H1 (cell line): ENCODE data around the gene SBNO2. TPM values are rescaled to one million over a fixed set of nuclear protein-coding genes. Genes with fewer than 3 reads are reported as not detected.

Experiments
- CTCF ChIA-PET: fragments of 300-600 bp; sonication (Branson Sonifier 250); formaldehyde crosslinking; loops from one replicate; lab custom pipeline; 2021; ENCODE audit not compliant: partially characterized antibody; lab: Charles Lee
- POLR2A ChIA-PET: fragments of 300-600 bp; sonication (Branson Sonifier 250); formaldehyde crosslinking; loops from one replicate; lab custom pipeline; 2021; ENCODE audit warnings: inconsistent platforms; ENCODE audit not compliant: partially characterized antibody; lab: Charles Lee
- DNase-seq, 2 experiments: peaks; one replicate each; pipeline versions ENCODE4 v3.0.0 to v3.0.0-alpha.2; 2010 to 2022; ENCODE audit warnings: low spot score in 2 of 2, low read depth in 1 of 2, mixed read lengths in 1 of 2
- FAIRE-seq: peaks from 2 replicates; lab custom pipeline; 2011; peaks lifted over from hg19 to GRCh38; lab: Jason Lieb, UNC
- H2AFZ ChIP-seq: 2 replicates; pipeline ENCODE4 v1.8.1; 2012; ENCODE audit warnings: low read length, inconsistent platforms
- H2AK5ac ChIP-seq: 2 replicates; pipeline ENCODE4 v1.6.1; 2013; ENCODE audit warnings: low read depth, low read length
- H2BK120ac ChIP-seq: replicated peaks from 2 replicates; pipeline ENCODE3; 2013; ENCODE audit warnings: low read depth, low read length, inconsistent platforms
- H2BK12ac ChIP-seq: 2 replicates; pipeline ENCODE4 v1.6.1; 2013; ENCODE audit warnings: low read depth, low read length
- H2BK15ac ChIP-seq: 2 replicates; pipeline ENCODE4 v1.6.1; 2013; ENCODE audit warnings: low read length
- H2BK20ac ChIP-seq: 2 replicates; pipeline ENCODE4 v1.6.1; 2013; ENCODE audit warnings: low read length
- H2BK5ac ChIP-seq: 2 replicates; pipeline ENCODE4 v1.6.1; 2013; ENCODE audit warnings: low read depth, low read length
- H3K14ac ChIP-seq: 2 replicates; pipeline ENCODE4 v1.6.1; 2013; ENCODE audit warnings: inconsistent platforms; ENCODE audit not compliant: insufficient read length
- H3K18ac ChIP-seq: 2 replicates; pipeline ENCODE4 v1.6.1; 2013; ENCODE audit warnings: low read length; ENCODE audit errors: extremely low read depth
- H3K23ac ChIP-seq: 2 replicates; pipeline ENCODE4 v1.6.1; 2013; ENCODE audit warnings: inconsistent platforms; ENCODE audit not compliant: insufficient read length
- H3K23me2 ChIP-seq: 2 replicates; pipeline ENCODE4 v1.6.1; 2013; ENCODE audit warnings: low read depth, low read length
- H3K27ac ChIP-seq: 2 replicates; pipeline ENCODE4 v1.6.1; 2011; ENCODE audit warnings: low read depth, low read length, inconsistent platforms
- H3K27me3 ChIP-seq, 4 experiments: replicated peaks in 1 of 4; 1 replicate in 1 of 4; 2 replicates in 3 of 4; pipeline versions ENCODE4 v1.6.1 to v1.8.1; 2011 to 2013; ENCODE audit warnings: low read length in 3 of 4, mild to moderate bottlenecking in 3 of 4, inconsistent platforms in 2 of 4, mixed read lengths in 2 of 4, moderate library complexity in 1 of 4; ENCODE audit not compliant: control insufficient read depth in 3 of 4, insufficient read depth in 3 of 4; ENCODE audit errors: extremely low read depth in 1 of 4
- H3K36me3 ChIP-seq, 4 experiments: 2 replicates each; pipeline versions ENCODE4 v1.6.1 to v1.8.1; 2011 to 2013; ENCODE audit warnings: mild to moderate bottlenecking in 4 of 4, low read length in 3 of 4, moderate library complexity in 2 of 4, control low read depth in 1 of 4, inconsistent platforms in 1 of 4; ENCODE audit not compliant: insufficient read depth in 4 of 4, control insufficient read depth in 2 of 4
- H3K4ac ChIP-seq: replicated peaks from 2 replicates; pipeline ENCODE3; 2013; ENCODE audit warnings: low read length, low read depth, mixed read lengths, inconsistent platforms; ENCODE audit not compliant: insufficient read length
- H3K4me1 ChIP-seq, 4 experiments: replicated peaks in 1 of 4; 1 replicate in 1 of 4; 2 replicates in 3 of 4; pipeline versions ENCODE4 v1.6.1 to v1.8.1; 2011 to 2013; ENCODE audit warnings: low read length in 3 of 4, inconsistent platforms in 2 of 4, mixed read lengths in 1 of 4; ENCODE audit not compliant: insufficient read depth in 4 of 4, control insufficient read depth in 3 of 4
- H3K4me2 ChIP-seq, 2 experiments: 2 replicates each; pipeline versions ENCODE4 v1.6.1 to v1.8.1; 2011 to 2013; ENCODE audit warnings: low read depth in 2 of 2, low read length in 2 of 2, control low read depth in 1 of 2, inconsistent platforms in 1 of 2, mild to moderate bottlenecking in 1 of 2; ENCODE audit not compliant: insufficient read depth in 1 of 2
- H3K4me3 ChIP-seq, 4 experiments: fragments of 200-600, 300-600 bp in 1 of 4; sonication (generic), shearing (Covaris generic), sonication (Bioruptor Twin) in 1 of 4; 2 replicates each; pipeline versions ENCODE4 v1.5.1 to v1.8.1; 2011 to 2016; ENCODE audit warnings: low read length in 4 of 4, low read depth in 3 of 4, control low read depth in 2 of 4, inconsistent platforms in 2 of 4, mild to moderate bottlenecking in 2 of 4, mixed read lengths in 1 of 4, moderate library complexity in 1 of 4; ENCODE audit not compliant: insufficient read depth in 2 of 4; ENCODE audit errors: extremely low read depth in 1 of 4
- H3K56ac ChIP-seq: replicated peaks from 2 replicates; pipeline ENCODE3; 2013; ENCODE audit warnings: low read depth, mild to moderate bottlenecking, mixed read lengths, low read length, inconsistent platforms; ENCODE audit not compliant: insufficient read length
- H3K79me1 ChIP-seq: 2 replicates; pipeline ENCODE4 v1.6.1; 2013; ENCODE audit warnings: low read depth, low read length, control low read depth
- H3K79me2 ChIP-seq, 2 experiments: 2 replicates each; pipeline versions ENCODE4 v1.6.1 to v1.8.1; 2012 to 2013; ENCODE audit warnings: low read length in 2 of 2, mild to moderate bottlenecking in 2 of 2, inconsistent platforms in 1 of 2; ENCODE audit not compliant: insufficient read depth in 2 of 2, control insufficient read depth in 1 of 2
- H3K9ac ChIP-seq, 4 experiments: replicated peaks in 1 of 4; 1 replicate in 1 of 4; 2 replicates in 3 of 4; pipeline versions ENCODE4 v1.6.1 to v1.8.1; 2011 to 2013; ENCODE audit warnings: low read depth in 3 of 4, low read length in 3 of 4, control low read depth in 2 of 4, mild to moderate bottlenecking in 2 of 4, moderate library complexity in 2 of 4, inconsistent platforms in 1 of 4; ENCODE audit errors: extremely low read depth in 1 of 4
- H3K9me3 ChIP-seq, 2 experiments: 2 replicates each; pipeline versions ENCODE4 v1.6.1 to v1.8.1; 2012 to 2013; ENCODE audit warnings: mild to moderate bottlenecking in 2 of 2, moderate library complexity in 2 of 2, control low read depth in 1 of 2, inconsistent platforms in 1 of 2, low read depth in 1 of 2, low read length in 1 of 2, mixed read lengths in 1 of 2; ENCODE audit not compliant: insufficient read depth in 2 of 2
- H4K20me1 ChIP-seq, 2 experiments: replicated peaks in 1 of 2; 2 replicates each; pipeline versions ENCODE3 to v1.8.1; 2011 to 2013; ENCODE audit warnings: inconsistent platforms in 2 of 2, low read length in 2 of 2, mild to moderate bottlenecking in 1 of 2; ENCODE audit not compliant: insufficient read depth in 2 of 2, control insufficient read depth in 1 of 2
- H4K5ac ChIP-seq: 2 replicates; pipeline ENCODE4 v1.6.1; 2013; ENCODE audit warnings: low read length, low read depth, mixed read lengths, inconsistent platforms; ENCODE audit not compliant: insufficient read length
- H4K8ac ChIP-seq: 2 replicates; pipeline ENCODE4 v1.8.0; 2013; ENCODE audit warnings: mild to moderate bottlenecking, moderate library complexity, low read length, inconsistent platforms; ENCODE audit not compliant: insufficient read depth; ENCODE audit errors: extremely low read depth
- H4K91ac ChIP-seq: replicated peaks from 2 replicates; pipeline ENCODE3; 2013; ENCODE audit warnings: low read length, mixed read lengths, inconsistent platforms; ENCODE audit not compliant: insufficient read length
- CTCF ChIP-seq, 3 experiments: IDR thresholded peaks; 1 replicate in 2 of 3; 2 replicates in 1 of 3; pipeline versions ENCODE4 v1.5.1 to v1.6.1; 2011; ENCODE audit warnings: low read length in 3 of 3, mild to moderate bottlenecking in 3 of 3, inconsistent platforms in 2 of 3, low read depth in 1 of 3, moderate library complexity in 1 of 3; ENCODE audit not compliant: insufficient read depth in 1 of 3; ENCODE audit errors: control extremely low read depth in 1 of 3
- GABPA ChIP-seq: IDR thresholded peaks from 2 replicates; pipeline ENCODE4 v1.6.1; 2011; ENCODE audit warnings: mild to moderate bottlenecking, low read length, moderate library complexity, borderline replicate concordance; ENCODE audit not compliant: insufficient read depth
- RAD21 ChIP-seq, 2 experiments: IDR thresholded peaks in 1 of 2; conservative IDR thresholded peaks in 1 of 2; 2 replicates each; pipeline ENCODE4 v1.6.1; 2011; ENCODE audit warnings: low read depth in 2 of 2, low read length in 2 of 2, improper control_type of control experiment in 1 of 2, inconsistent platforms in 1 of 2, mild to moderate bottlenecking in 1 of 2, moderate library complexity in 1 of 2
- TAF7 ChIP-seq: optimal IDR thresholded peaks from 2 replicates; pipeline ENCODE3; 2011; ENCODE audit warnings: low read depth, mild to moderate bottlenecking, inconsistent platforms, low read length, moderate library complexity, borderline replicate concordance
- YY1 ChIP-seq: IDR thresholded peaks from 2 replicates; pipeline ENCODE4 v1.6.1; 2011; ENCODE audit warnings: low read depth, mild to moderate bottlenecking, low read length
- WGBS, 2 experiments: shearing (Covaris generic) in 1 of 2; methylation state at CpG; one replicate each; pipeline versions ENCODE4 v1.1.6 to v1.1.7; 2013 to 2015; ENCODE audit warnings: low lambda C conversion rate in 2 of 2, mixed read lengths in 2 of 2, inconsistent platforms in 1 of 2, low coverage in 1 of 2, missing lambda C conversion rate in 1 of 2; ENCODE audit not compliant: insufficient replicate concordance in 2 of 2, insufficient coverage in 1 of 2, insufficient read length in 1 of 2; ENCODE audit errors: extremely low coverage in 1 of 2, missing lambda C conversion rate in 1 of 2; 5-methylcytosine and 5-hydroxymethylcytosine counted together
- polyA plus RNA-seq, 7 experiments: library from polyadenylated mRNA; depleted of rRNA in 3 of 7; stranded (reverse) in 5 of 7; unstranded in 2 of 7; fragments of >200 nt in 5 of 7; fragments of 200-250 nt in 2 of 7; gene quantifications; 1 replicate in 5 of 7; 2 replicates in 1 of 7; 4 replicates in 1 of 7; pipeline versions ENCODE4 v1.2.1 to v1.2.3, GENCODE V29; 2011 to 2013; ENCODE audit warnings: missing spikeins in 2 of 7, mixed read lengths in 2 of 7
- total RNA-seq: library from RNA; stranded (reverse); fragmentation: NEBNext Ultra II Directional; extraction: Animal tissue kit (Norgen Biotek cat#: 25700); gene quantifications from 2 replicates; pipeline ENCODE4 v1.2.1, GENCODE V29; 2021

The SBNO2 gene
- total and polyA plus RNA-seq, 2 of the 8 experiments (the other 6 are each of a cell fraction or from before 2014, with no cell fraction given): 12.2 to 31.4 TPM

- H3K27me3 ChIP-seq: no peaks in the 10 kb centered on the region
- no peak overlapping the region for H2BK15ac ChIP-seq
- TF ChIP-seq GABPA (peak; percentile 74; the same call in 1 of the 2 replicates), RAD21 (IDR thresholded peaks at IDR 0.05 in 1 of 2, conservative IDR thresholded peaks at IDR 0.05 in 1 of 2; ENCODE audit: low read depth in 2 of 2, low read length in 2 of 2) (peak; percentile 47 to 57), YY1 (no peak), CTCF (IDR thresholded peaks at IDR 0.05; ENCODE audit: control extremely low read depth in 1 of 3, insufficient read depth in 1 of 3, low read depth in 1 of 3, low read length in 3 of 3) (peak; percentile 63 to 92 (median 69)), TAF7 (no peak)
- H3K4me1 ChIP-seq: peaks cover 0 to 2% (median 2%) of the 10 kb centered on the region in 4 experiments; a peak in 3 of 7 replicates
- H3K4me2 ChIP-seq: no peak overlapping the region
- H2AK5ac ChIP-seq: no peak overlapping the region
- H3K4ac ChIP-seq: no peak overlapping the region
- WGBS, 2 experiments: 90% methylated on average over 35 of the region's 38 CpGs; no CpG with 5 or more reads in 1 of the 2 experiments
- no peak overlapping the region for H3K27ac ChIP-seq
- peaks cover 7% of the 10 kb centered on the region for H3K79me1 ChIP-seq
- POLR2A ChIA-PET: interaction anchor here (0.9 to 2.0 kb wide), 12 partner anchors 8 to 213 kb away, joined by 3 to 10 read pairs (median 4); partner anchors contain the start of gene CIRBP
- no peak overlapping the region for H3K56ac ChIP-seq
- peaks cover 0 to 24% of the 10 kb centered on the region in 2 experiments; a peak in 2 of 4 replicates for H3K79me2 ChIP-seq
- H4K20me1 ChIP-seq: peaks cover 25 to 40% of the 10 kb centered on the region in 2 experiments
- H3K23ac ChIP-seq: no peak overlapping the region
- peaks cover 0 to 38% (median 0%) of the 10 kb centered on the region in 4 experiments; a peak in 3 of 8 replicates for H3K36me3 ChIP-seq
- CTCF ChIA-PET: interaction anchor here (0.7 to 9.0 kb wide), 33 partner anchors 8 to 179 kb away, joined by 3 to 56 read pairs (median 5); partner anchors contain the start of gene ATP5F1D
- H3K4me3 ChIP-seq: no peak overlapping the region
- H3K14ac ChIP-seq: no peak overlapping the region
- H2AFZ ChIP-seq: no peak overlapping the region
- no peak overlapping the region for H3K18ac ChIP-seq
- H3K9me3 ChIP-seq: no peaks in the 10 kb centered on the region
- H4K5ac ChIP-seq: no peak overlapping the region
- H3K23me2 ChIP-seq: no peaks in the 10 kb centered on the region
- DNase-seq: peak in 1 of 2 experiments; percentile 78
- no peak overlapping the region for H2BK5ac ChIP-seq
- H4K91ac ChIP-seq: no peak overlapping the region
- H2BK120ac ChIP-seq: no peak overlapping the region
- no peak overlapping the region for H2BK20ac ChIP-seq
- H3K9ac ChIP-seq: no peak overlapping the region
- FAIRE-seq: no peak
- H4K8ac ChIP-seq: no peak overlapping the region
- H2BK12ac ChIP-seq: no peak overlapping the region
These were observed 47.2 kb upstream of the SBNO2 start for GRCh38 chr19:1220976-1221903.
